Ovary (tissue), 9 donors: ENCODE data around the gene CHD6. TPM values are rescaled to one million over a fixed set of nuclear protein-coding genes. Genes with fewer than 3 reads are reported as not detected.

ENCODE experiments used
- DNase-seq, 5 donors: peaks; one replicate each; pipeline ENCODE4 v3.0.0-alpha.2; 2019 to 2020
- H3K27ac ChIP-seq, 2 donors: fragments of 200-600 bp; one replicate each; pipeline versions ENCODE4 v1.5.1 to v1.8.0; 2019 to 2022
- H3K27me3 ChIP-seq: fragments of 200-600 bp; one replicate; pipeline ENCODE4 v1.8.0; 2022
- H3K36me3 ChIP-seq: fragments of 200-600 bp; sonication (generic); one replicate; pipeline ENCODE4 v1.5.1; 2019
- H3K4me1 ChIP-seq: one replicate; pipeline ENCODE4 v1.8.1; 2013; ENCODE audit warnings: mild to moderate bottlenecking, moderate library complexity; ENCODE audit not compliant: insufficient read depth
- H3K4me3 ChIP-seq: fragments of 200-600 bp; sonication (generic); one replicate; pipeline ENCODE4 v1.5.1; 2017
- H3K9me3 ChIP-seq, 2 donors: fragments of 200-600 bp in 1 of 2; sonication (generic) in 1 of 2; one replicate each; pipeline versions ENCODE4 v1.5.1 to v1.8.1; 2013 to 2019; ENCODE audit warnings: mild to moderate bottlenecking in 1 of 2, moderate library complexity in 1 of 2
- EP300 ChIP-seq: sonication (generic); formaldehyde crosslinking; IDR thresholded peaks from one replicate; pipeline ENCODE4 v1.6.1; 2017; ENCODE audit warnings: antibody characterized with exemption
- POLR2A ChIP-seq: fragments of 450-650 bp; IDR thresholded peaks from one replicate; pipeline ENCODE4 v1.6.1; 2017; ENCODE audit warnings: antibody characterized with exemption, mild to moderate bottlenecking, moderate library complexity
- WGBS, 3 donors: extraction: QIAGEN DNeasy Blood & Tissue Kit in 1 of 3; methylation state at CpG; one replicate each; pipeline versions ENCODE4 v1.1.5 to v1.1.7; 2013 to 2017; 5-methylcytosine and 5-hydroxymethylcytosine counted together
- intact Hi-C, 4 donors: fragments of 100-400 bp; cut with DNase I; formaldehyde crosslinking; loops; one replicate each; pipeline versions ENCODE4 v1.11.0 to v1.15.1; 2022 to 2023
- polyA plus RNA-seq, 2 donors: library from polyadenylated mRNA; stranded (reverse); fragments of 200-250 nt in 1 of 2; fragments of 350-450 nt in 1 of 2; fragmentation: Illumina TruSeq in 1 of 2; extraction: RNeasy Lipid Tissue Mini Kit (QIAGEN cat#74804) in 1 of 2; gene quantifications; one replicate each; pipeline ENCODE4 v1.2.3, GENCODE V29; 2013 to 2014
- total RNA-seq, 7 donors: library from RNA; depleted of rRNA in 2 of 7; stranded (reverse); fragments of >200 nt in 2 of 7; fragmentation: NEBNext Ultra II Directional in 3 of 7; extraction: Animal tissue kit (Norgen Biotek cat#: 25700) in 3 of 7; gene quantifications; one replicate each; pipeline versions ENCODE4 v1.1.0 to v1.2.4, GENCODE V29; 2016 to 2023
- TF ChIP-seq, protein P1 (sequence below), 3 donors: fragments of 450-650 bp in 2 of 3; fragments of 200-600 bp in 1 of 3; IDR thresholded peaks; one replicate each; pipeline versions ENCODE4 v1.5.1 to v1.8.0; 2016 to 2022; ENCODE audit warnings: antibody characterized with exemption in 3 of 3, mild to moderate bottlenecking in 1 of 3
- donor health status: DM: no; HTN: no; CAD: no; lungs with moderate emphysema.
- donor health status: DM: no; HTN: no; CAD: no.
- donor health status: Bipolar disorder and iron deficiency.
- donor health status: DM: yes; HTN: yes; CAD: no.
- donor health status: DM: no; HTN: no; CAD: no.
- donor health status: DM: yes; HTN: yes; CAD: no.

Gene CHD6
- total and polyA plus RNA-seq, 9 donors, result 12.1 to 82.4 (median 52.7) TPM

DNA sequence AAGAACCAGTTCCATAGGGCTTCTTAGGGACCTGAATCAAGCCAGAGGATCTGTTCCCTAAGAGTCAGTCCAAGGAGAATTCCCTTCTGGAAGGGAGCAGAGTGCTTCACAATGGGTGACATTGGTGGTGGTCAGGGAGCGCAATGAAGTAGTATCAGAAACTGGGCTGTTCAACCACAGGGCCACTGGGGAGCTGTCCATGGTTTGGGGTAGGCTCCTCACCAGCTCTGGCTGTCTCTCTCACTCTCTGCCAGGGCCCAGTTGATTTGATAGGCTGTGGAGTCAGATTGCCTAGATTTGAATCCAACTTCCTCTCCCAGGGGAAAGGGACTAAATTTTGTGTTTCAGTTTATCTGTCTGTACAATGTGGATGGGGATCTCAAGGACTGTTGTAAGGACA, 36.7 kb upstream of the CHD6 start:
- Histone ChIP-seq H3K4me3 (no peak overlapping the region), H3K4me1 (peaks cover 1% of the 10 kb centered on the region), H3K27ac (no peak overlapping the region), H3K27me3 (no peaks in the 10 kb centered on the region), H3K36me3 (no peaks in the 10 kb centered on the region), H3K9me3 (no peaks in the 10 kb centered on the region)
- DNase-seq, result no peak
- 60 to 81% (median 70%) methylated on average over 1 of the region's 1 CpG for WGBS, 3 donors
- intact Hi-C loops, result no loop called here
- TF ChIP-seq POLR2A (no peak), EP300 (no peak)
- TF ChIP-seq, protein P1, sequence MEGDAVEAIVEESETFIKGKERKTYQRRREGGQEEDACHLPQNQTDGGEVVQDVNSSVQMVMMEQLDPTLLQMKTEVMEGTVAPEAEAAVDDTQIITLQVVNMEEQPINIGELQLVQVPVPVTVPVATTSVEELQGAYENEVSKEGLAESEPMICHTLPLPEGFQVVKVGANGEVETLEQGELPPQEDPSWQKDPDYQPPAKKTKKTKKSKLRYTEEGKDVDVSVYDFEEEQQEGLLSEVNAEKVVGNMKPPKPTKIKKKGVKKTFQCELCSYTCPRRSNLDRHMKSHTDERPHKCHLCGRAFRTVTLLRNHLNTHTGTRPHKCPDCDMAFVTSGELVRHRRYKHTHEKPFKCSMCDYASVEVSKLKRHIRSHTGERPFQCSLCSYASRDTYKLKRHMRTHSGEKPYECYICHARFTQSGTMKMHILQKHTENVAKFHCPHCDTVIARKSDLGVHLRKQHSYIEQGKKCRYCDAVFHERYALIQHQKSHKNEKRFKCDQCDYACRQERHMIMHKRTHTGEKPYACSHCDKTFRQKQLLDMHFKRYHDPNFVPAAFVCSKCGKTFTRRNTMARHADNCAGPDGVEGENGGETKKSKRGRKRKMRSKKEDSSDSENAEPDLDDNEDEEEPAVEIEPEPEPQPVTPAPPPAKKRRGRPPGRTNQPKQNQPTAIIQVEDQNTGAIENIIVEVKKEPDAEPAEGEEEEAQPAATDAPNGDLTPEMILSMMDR (IDR thresholded peaks at IDR 0.05), result no peak

DNA sequence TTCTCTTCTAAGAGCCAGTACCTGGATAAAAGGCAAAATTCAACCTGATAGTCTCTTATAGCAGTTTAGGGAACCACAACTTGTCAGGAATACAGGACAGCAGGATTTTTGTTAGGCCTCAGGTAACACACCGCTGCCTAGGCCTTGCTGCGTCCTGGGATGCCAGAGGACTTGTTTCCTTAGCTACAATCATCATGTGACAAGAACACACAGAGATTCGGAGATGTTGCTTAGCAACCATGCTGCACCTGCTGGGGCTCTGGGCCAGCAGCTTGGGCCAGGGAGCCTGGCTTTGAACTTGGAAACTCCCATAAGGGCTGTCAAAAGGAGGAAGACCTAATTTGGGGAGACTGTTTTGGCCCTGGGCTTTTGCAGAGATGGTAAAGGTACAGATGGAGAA, 36.1 kb upstream of the CHD6 start:
- TF ChIP-seq EP300, result no peak
- no peak for TF ChIP-seq POLR2A
- TF ChIP-seq, protein P1 (IDR thresholded peaks at IDR 0.05), result no peak
- Histone ChIP-seq H3K4me1 (peaks cover 1% of the 10 kb centered on the region), H3K9me3 (no peaks in the 10 kb centered on the region), H3K27me3 (no peaks in the 10 kb centered on the region), H3K36me3 (no peaks in the 10 kb centered on the region), H3K4me3 (no peak overlapping the region), H3K27ac (no peak overlapping the region)
- 84 to 90% (median 90%) methylated on average over 3 of the region's 3 CpGs for WGBS, 3 donors
- intact Hi-C loops, result no loop called here
- no peak for DNase-seq

DNA sequence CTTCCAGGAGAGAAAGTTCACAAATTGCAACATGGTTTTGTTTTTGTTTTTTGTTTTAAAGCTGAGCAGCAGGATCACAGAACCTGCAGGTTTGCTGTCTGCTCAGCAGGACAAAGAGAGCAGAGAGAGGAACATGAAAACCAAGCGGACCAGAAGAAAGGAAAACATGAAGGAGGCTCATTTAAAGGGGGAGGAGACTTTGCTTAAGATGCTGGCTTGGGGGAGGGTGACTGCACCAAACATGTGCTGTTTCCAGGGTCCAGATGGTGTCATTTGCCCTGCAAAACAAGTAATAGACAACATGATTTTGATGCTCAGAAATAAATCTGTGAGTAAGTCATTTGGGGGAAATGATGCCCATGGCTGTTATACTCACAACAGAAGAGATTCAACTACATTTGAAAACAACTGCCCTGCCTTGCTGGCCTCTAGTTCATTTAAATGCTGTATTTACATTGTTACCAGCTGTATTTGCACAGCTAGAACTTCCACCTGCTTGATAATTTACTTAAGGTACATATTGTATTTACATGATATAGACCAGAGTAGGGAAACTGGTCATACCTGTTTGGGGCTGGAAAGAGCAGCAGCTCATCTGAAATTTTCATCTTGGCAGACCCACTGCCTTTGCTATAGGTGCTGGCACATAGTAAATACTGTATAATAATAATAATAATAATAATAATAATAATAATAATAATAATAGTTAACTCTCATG, 32.2 kb upstream of the CHD6 start:
- no peak for DNase-seq
- no peaks in the 10 kb centered on the region for H3K27me3 ChIP-seq
- no peaks in the 10 kb centered on the region for H3K9me3 ChIP-seq
- no peaks in the 10 kb centered on the region for H3K36me3 ChIP-seq
- H3K4me1 ChIP-seq, result no peaks in the 10 kb centered on the region
- TF ChIP-seq, protein P1 (IDR thresholded peaks at IDR 0.05), result no peak
- TF ChIP-seq POLR2A, result no peak
- no peak for TF ChIP-seq EP300
- no peak overlapping the region for H3K27ac ChIP-seq
- intact Hi-C loops, result no loop called here
- 32 to 49% (median 36%) methylated on average over 1 of the region's 1 CpG for WGBS, 3 donors
- H3K4me3 ChIP-seq, result no peak overlapping the region

DNA sequence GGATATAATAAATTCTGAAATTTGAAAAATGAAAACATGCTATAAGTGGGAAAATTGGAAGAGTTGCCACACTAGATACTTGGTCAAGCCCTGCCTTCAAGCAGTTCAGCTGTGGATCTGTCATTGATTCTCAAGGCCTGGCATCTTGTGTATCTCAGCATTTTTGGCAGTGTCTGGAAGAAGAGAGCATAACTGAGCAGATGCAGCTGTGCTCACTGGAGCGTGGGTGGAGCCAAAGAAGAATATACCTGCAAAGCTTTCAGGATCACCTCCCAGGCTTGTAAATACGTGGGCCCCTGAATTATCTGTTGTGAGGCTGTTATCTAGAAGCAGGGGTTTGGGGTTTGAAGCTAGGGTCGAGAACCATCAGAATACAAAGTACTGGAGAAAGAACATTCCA, 31.3 kb upstream of the CHD6 start:
- WGBS, 3 donors, result 39 to 54% (median 46%) methylated on average over 3 of the region's 3 CpGs
- no peaks in the 10 kb centered on the region for H3K9me3 ChIP-seq
- intact Hi-C loops, result no loop called here
- no peak overlapping the region for H3K27ac ChIP-seq
- no peaks in the 10 kb centered on the region for H3K36me3 ChIP-seq
- H3K4me3 ChIP-seq, result no peak overlapping the region
- no peaks in the 10 kb centered on the region for H3K27me3 ChIP-seq
- no peaks in the 10 kb centered on the region for H3K4me1 ChIP-seq
- DNase-seq, result peak in 1 of 5 donors; percentile 13
- TF ChIP-seq POLR2A, result no peak
- TF ChIP-seq, protein P1 (IDR thresholded peaks at IDR 0.05), result no peak
- TF ChIP-seq EP300, result no peak
